Midbrain (tissue), 1 donor: ENCODE data around the gene MSI2.
"Not testable (repeated sequence)": the region's sequence is repeated elsewhere in the genome, so short reads cannot be mapped to it uniquely, and the experiment has no call there.

Source experiments
- DNase-seq: peaks from one replicate; lab custom pipeline; 2025; lab: John Stamatoyannopoulos, UW

MSI2 gene

GRCh38 chr17:57292091-57292490 lies 35.8 kb downstream of the MSI2 start:
- DNase-seq: no peak

- no peak for DNase-seq
Observed at GRCh38 chr17:57293077-57293476, 36.8 kb downstream of the MSI2 start.

GRCh38 chr17:57294101-57294500 lies 37.8 kb downstream of the MSI2 start:
- DNase-seq: no peak

- DNase-seq: no peak
Observed at GRCh38 chr17:57294629-57295501, 38.5 kb downstream of the MSI2 start.

- no peak for DNase-seq
Observed at GRCh38 chr17:57295526-57296023, 39.3 kb downstream of the MSI2 start.

GRCh38 chr17:57296231-57296630 lies 39.9 kb downstream of the MSI2 start:
- DNase-seq: no peak

GRCh38 chr17:57299176-57299575 lies 42.9 kb downstream of the MSI2 start:
- DNase-seq: no peak

- DNase-seq: not testable (repeated sequence)
Observed at GRCh38 chr17:57300592-57300991, 44.3 kb downstream of the MSI2 start.

GRCh38 chr17:57302690-57303465 lies 46.6 kb downstream of the MSI2 start:
- DNase-seq: no peak

GRCh38 chr17:57305144-57305728 lies 48.9 kb downstream of the MSI2 start:
- DNase-seq: no peak

GRCh38 chr17:57305908-57306504 lies 49.7 kb downstream of the MSI2 start:
- DNase-seq: no peak

GRCh38 chr17:57308543-57309186 lies 52.3 kb downstream of the MSI2 start:
- no peak for DNase-seq

- DNase-seq: no peak
Observed at GRCh38 chr17:57309479-57309878, 53.2 kb downstream of the MSI2 start.

- no peak for DNase-seq
Observed at GRCh38 chr17:57311281-57312216, 55.2 kb downstream of the MSI2 start.

GRCh38 chr17:57312242-57312641 lies 55.9 kb downstream of the MSI2 start:
- no peak for DNase-seq

GRCh38 chr17:57313097-57313835 lies 56.9 kb downstream of the MSI2 start:
- no peak for DNase-seq

GRCh38 chr17:57315061-57316015 lies 59.0 kb downstream of the MSI2 start:
- DNase-seq: no peak

- no peak for DNase-seq
Observed at GRCh38 chr17:57316361-57316760, 60.0 kb downstream of the MSI2 start.

- no peak for DNase-seq
Observed at GRCh38 chr17:57317079-57317478, 60.8 kb downstream of the MSI2 start.
